IMR-90 (cell line): ENCODE results near the gene TCHP. TPM values are rescaled to one million over a fixed set of nuclear protein-coding genes. Genes with fewer than 3 reads are reported as not detected.

Experiments
- ATAC-seq: fragments of 200-7000 bp; cut with Tn5 transposase; 2 replicates; pipeline ENCODE4 v1.9.1; 2020; ENCODE audit warnings: low read depth, mild to moderate bottlenecking, moderate library complexity
- BruUV-seq: library from RNA; stranded (reverse); fragments of 400-500 nt; replicated peaks from 2 replicates; lab custom pipeline; 2021; lab: Mats Ljungman, UMichigan
- CTCF ChIA-PET: fragments of 300-600 bp; formaldehyde crosslinking; extraction: SDS; loops from one replicate; lab custom pipeline; 2021; ENCODE audit warnings: antibody characterized with exemption; lab: Yijun Ruan, JAX
- POLR2A ChIA-PET: fragments of 300-600 bp; sonication (Branson Sonifier 250); formaldehyde crosslinking; loops from one replicate; lab custom pipeline; 2022; ENCODE audit warnings: antibody characterized with exemption; ENCODE audit not compliant: unreplicated experiment; lab: Charles Lee
- DNase-seq: peaks from one replicate; pipeline ENCODE4 v3.0.0; 2013
- H2AFZ ChIP-seq: replicated peaks from 2 replicates; pipeline ENCODE3; 2013; ENCODE audit warnings: low read length, mild to moderate bottlenecking; ENCODE audit not compliant: poor library complexity
- H2AK5ac ChIP-seq: 2 replicates; pipeline ENCODE4 v1.6.1; 2013; ENCODE audit warnings: low read depth, low read length, inconsistent platforms
- H2AK9ac ChIP-seq: replicated peaks from 2 replicates; pipeline ENCODE3; 2013; ENCODE audit warnings: mild to moderate bottlenecking, low read depth, low read length, moderate library complexity; ENCODE audit not compliant: poor library complexity
- H2BK120ac ChIP-seq: 2 replicates; pipeline ENCODE4 v1.6.1; 2013; ENCODE audit warnings: low read depth, low read length, inconsistent platforms
- H2BK15ac ChIP-seq: 3 replicates; pipeline ENCODE4 v1.6.1; 2013; ENCODE audit warnings: low read depth, low read length, inconsistent platforms
- H2BK20ac ChIP-seq: 2 replicates; pipeline ENCODE4 v1.6.1; 2013; ENCODE audit warnings: low read depth, mild to moderate bottlenecking, inconsistent platforms, low read length, moderate library complexity
- H2BK5ac ChIP-seq: 2 replicates; pipeline ENCODE4 v1.6.1; 2013; ENCODE audit warnings: mild to moderate bottlenecking, low read depth, low read length, inconsistent platforms; ENCODE audit not compliant: poor library complexity, severe bottlenecking
- H3K14ac ChIP-seq: replicated peaks from 2 replicates; pipeline ENCODE4 v1.6.1; 2013; ENCODE audit warnings: low read depth, low read length, inconsistent platforms
- H3K18ac ChIP-seq: 2 replicates; pipeline ENCODE4 v1.6.1; 2013; ENCODE audit warnings: low read depth, low read length, control low read depth
- H3K23ac ChIP-seq: 2 replicates; pipeline ENCODE4 v1.6.1; 2013; ENCODE audit warnings: low read depth, low read length, inconsistent platforms
- H3K27ac ChIP-seq: 2 replicates; pipeline ENCODE4 v1.5.1; 2013; ENCODE audit warnings: mild to moderate bottlenecking, control low read depth, low read length; ENCODE audit not compliant: insufficient read depth
- H3K27me3 ChIP-seq: 2 replicates; pipeline ENCODE4 v1.6.1; 2013; ENCODE audit warnings: low read length; ENCODE audit not compliant: control insufficient read depth, insufficient read depth
- H3K36me3 ChIP-seq: 2 replicates; pipeline ENCODE4 v1.6.1; 2013; ENCODE audit warnings: low read length, mixed read lengths; ENCODE audit not compliant: control insufficient read depth, insufficient read depth
- H3K4ac ChIP-seq: 2 replicates; pipeline ENCODE4 v1.6.1; 2013; ENCODE audit warnings: low read depth, low read length, inconsistent platforms
- H3K4me1 ChIP-seq: 2 replicates; pipeline ENCODE4 v1.6.1; 2013; ENCODE audit warnings: low read length, mixed read lengths; ENCODE audit not compliant: control insufficient read depth, insufficient read depth
- H3K4me2 ChIP-seq: 2 replicates; pipeline ENCODE4 v1.6.1; 2013; ENCODE audit warnings: low read depth, mild to moderate bottlenecking, control low read depth, low read length, moderate library complexity
- H3K4me3 ChIP-seq: 2 replicates; pipeline ENCODE4 v1.5.1; 2013; ENCODE audit warnings: low read depth, mild to moderate bottlenecking, control low read depth, low read length, moderate library complexity; ENCODE audit not compliant: insufficient read depth
- H3K56ac ChIP-seq: 2 replicates; pipeline ENCODE4 v1.6.1; 2013; ENCODE audit warnings: low read length, inconsistent platforms; ENCODE audit not compliant: insufficient read depth; ENCODE audit errors: extremely low read depth
- H3K79me1 ChIP-seq, 2 experiments: 2 replicates each; pipeline ENCODE4 v1.6.1; 2013; ENCODE audit warnings: low read length in 2 of 2, inconsistent platforms in 1 of 2, low read depth in 1 of 2
- H3K9ac ChIP-seq: 2 replicates; pipeline ENCODE4 v1.6.1; 2013; ENCODE audit warnings: low read depth, low read length, control low read depth
- H3K9me1 ChIP-seq: 2 replicates; pipeline ENCODE4 v1.6.1; 2013; ENCODE audit warnings: low read length, inconsistent platforms; ENCODE audit not compliant: insufficient read depth
- H3K9me3 ChIP-seq: 2 replicates; pipeline ENCODE4 v1.6.1; 2013; ENCODE audit warnings: low read length; ENCODE audit not compliant: control insufficient read depth, insufficient read depth
- H4K20me1 ChIP-seq: 2 replicates; pipeline ENCODE4 v1.6.1; 2013; ENCODE audit warnings: low read length, inconsistent platforms; ENCODE audit not compliant: insufficient read depth
- H4K5ac ChIP-seq: 2 replicates; pipeline ENCODE4 v1.6.1; 2013; ENCODE audit warnings: mild to moderate bottlenecking, low read depth, low read length, control low read depth
- H4K8ac ChIP-seq, 2 experiments: 2 replicates each; pipeline ENCODE4 v1.6.1; 2013; ENCODE audit warnings: low read depth in 2 of 2, low read length in 2 of 2, control low read depth in 1 of 2, inconsistent platforms in 1 of 2
- H4K91ac ChIP-seq: 2 replicates; pipeline ENCODE4 v1.6.1; 2013; ENCODE audit warnings: low read depth, low read length, inconsistent platforms; ENCODE audit not compliant: insufficient read depth
- BHLHE40 ChIP-seq: fragments of 150-350 bp; IDR thresholded peaks from 2 replicates; pipeline ENCODE4 v1.6.1; 2016; ENCODE audit warnings: mild to moderate bottlenecking, low read depth, low read length
- CHD1 ChIP-seq: IDR thresholded peaks from 2 replicates; pipeline ENCODE4 v1.6.1; 2012; ENCODE audit warnings: low read depth, low read length, improper control_type of control experiment
- MAFK ChIP-seq: IDR thresholded peaks from 2 replicates; pipeline ENCODE4 v1.6.1; 2012; ENCODE audit warnings: low read depth, low read length, improper control_type of control experiment
- NFE2L2 ChIP-seq: fragments of 150-350 bp; IDR thresholded peaks from 2 replicates; pipeline ENCODE4 v1.6.1; 2016; ENCODE audit warnings: low read depth, mild to moderate bottlenecking, low read length
- RAD21 ChIP-seq: IDR thresholded peaks from 2 replicates; pipeline ENCODE4 v1.6.1; 2012; ENCODE audit warnings: low read length, improper control_type of control experiment
- RCOR1 ChIP-seq: IDR thresholded peaks from 2 replicates; pipeline ENCODE4 v1.6.1; 2012; ENCODE audit warnings: mild to moderate bottlenecking, low read length, improper control_type of control experiment; ENCODE audit not compliant: insufficient replicate concordance
- RFX5 ChIP-seq: IDR thresholded peaks from 2 replicates; pipeline ENCODE4 v1.8.0; 2012; ENCODE audit warnings: low read depth, mild to moderate bottlenecking, low read length, moderate library complexity
- WGBS, 2 experiments: methylation state at CpG; one replicate each; pipeline versions ENCODE4 v1.1.5 to v1.1.7; 2013; ENCODE audit warnings: missing lambda C conversion rate in 2 of 2; ENCODE audit not compliant: insufficient read length in 1 of 2; ENCODE audit errors: extremely low coverage in 2 of 2; 5-methylcytosine and 5-hydroxymethylcytosine counted together
- dilution Hi-C: fragments of 300-500 bp; cut with HindIII; formaldehyde crosslinking; loops from one replicate; pipeline ENCODE4 v1.14.3; 2018; ENCODE audit warnings: low sequenced_read_pairs; ENCODE audit not compliant: unreplicated experiment
- in situ Hi-C: fragments of 300-500 bp; cut with MboI; formaldehyde crosslinking; loops from 3 replicates; pipeline ENCODE4 v1.14.3; 2019; ENCODE audit warnings: low sequenced_read_pairs, inconsistent platforms, mixed read lengths
- intact Hi-C: fragments of 100-400 bp; cut with micrococcal nuclease; formaldehyde crosslinking; loops from 2 replicates; pipeline ENCODE4 v1.10.0; 2022
- polyA plus RNA-seq, 3 experiments: library from polyadenylated mRNA; depleted of rRNA; stranded (reverse); fragments of >200 nt; gene quantifications; 2 replicates each; pipeline ENCODE4 v1.2.3, GENCODE V29; 2012; ENCODE audit warnings: low replicate concordance in 1 of 3
- total RNA-seq: library from RNA; depleted of rRNA; stranded (reverse); fragments of >200 nt; gene quantifications from 2 replicates; pipeline ENCODE4 v1.2.3, GENCODE V29; 2012

TCHP gene
- total and polyA plus RNA-seq, 2 of the 4 experiments (the other 2 are of a cell fraction), result 6.1 to 13.4 TPM

DNA sequence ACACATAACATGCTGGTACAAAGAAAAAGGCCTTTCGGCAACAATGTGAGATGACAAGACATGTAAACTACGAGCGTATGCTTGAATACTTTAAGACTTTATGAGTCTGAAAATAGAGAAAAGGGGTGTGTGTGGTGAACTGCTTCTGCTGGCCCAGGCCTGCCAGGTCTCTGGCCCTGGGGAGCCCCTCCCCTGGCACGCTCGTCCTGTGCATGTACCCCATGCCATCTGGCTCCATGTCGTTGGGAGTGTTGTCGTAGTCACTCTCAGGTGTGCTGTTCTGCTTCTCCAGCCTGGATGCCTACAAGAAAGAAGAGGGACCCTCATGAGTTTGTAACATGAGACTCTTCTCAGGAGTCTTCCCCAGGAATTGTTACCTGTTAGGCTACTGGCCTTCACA lies 38.9 kb downstream of the TCHP start:
- Histone ChIP-seq H3K9me1 (peaks cover 20% of the 10 kb centered on the region), H3K27ac (no peak overlapping the region), H4K8ac (no peak overlapping the region), H3K14ac (no peak overlapping the region), H3K18ac (no peak overlapping the region), H4K20me1 (no peaks in the 10 kb centered on the region), H3K4me3 (no peak overlapping the region), H3K9ac (no peak overlapping the region), H3K27me3 (no peaks in the 10 kb centered on the region), H3K4me1 (peaks cover 6% of the 10 kb centered on the region), H3K36me3 (peaks cover 28% of the 10 kb centered on the region), H4K91ac (no peak overlapping the region), H3K23ac (no peak overlapping the region), H2AK9ac (no peak overlapping the region), H3K9me3 (no peaks in the 10 kb centered on the region), H2AK5ac (no peak overlapping the region), H4K5ac (no peak overlapping the region), H3K4ac (no peak overlapping the region), H2BK20ac (no peak overlapping the region), H3K56ac (no peak overlapping the region), H3K79me1 (peaks cover 2 to 40% of the 10 kb centered on the region in 2 experiments; a peak in 3 of 4 replicates), H3K4me2 (no peak overlapping the region), H2BK5ac (no peak overlapping the region), H2BK120ac (no peak overlapping the region), H2AFZ (no peak overlapping the region), H2BK15ac (no peak overlapping the region)
- WGBS, 2 experiments, result 100% methylated on average over 2 of the region's 7 CpGs; no CpG with 5 or more reads in 1 of the 2 experiments
- intact Hi-C loops (no loop called here), in situ Hi-C loops (no loop called here), dilution Hi-C loops (no loop called here)
- no peak for DNase-seq
- POLR2A ChIA-PET, result no interaction called here
- no peak for ATAC-seq
- CTCF ChIA-PET, result no interaction called here
- BruUV-seq, result no TSS peak
- TF ChIP-seq NFE2L2, result no peak
- TF ChIP-seq RFX5, result no peak
- TF ChIP-seq BHLHE40, result no peak
- no peak for TF ChIP-seq CHD1
- TF ChIP-seq RAD21, result no peak
- no peak for TF ChIP-seq MAFK
- TF ChIP-seq RCOR1, result no peak
